Lung microvascular endothelial cell (primary cell): ENCODE measurements around the gene RGL1. TPM values are rescaled to one million over a fixed set of nuclear protein-coding genes. Genes with fewer than 3 reads are reported as not detected.
"Not testable (repeated sequence)": the region's sequence is repeated elsewhere in the genome, so short reads cannot be mapped to it uniquely, and the experiment has no call there.

Experiments
- DNase-seq, 2 donors: peaks; one replicate each; pipeline versions ENCODE4 v3.0.0 to v3.0.0-alpha.2; 2010; ENCODE audit warnings: low read depth in 2 of 2
- total RNA-seq: library from RNA; depleted of rRNA; stranded (reverse); fragments of >200 nt; gene quantifications from 2 replicates; pipeline ENCODE4 v1.2.1, GENCODE V29; 2014

The RGL1 gene
- total RNA-seq, 1 donor from 2014 or later = 19.8 TPM

DNA sequence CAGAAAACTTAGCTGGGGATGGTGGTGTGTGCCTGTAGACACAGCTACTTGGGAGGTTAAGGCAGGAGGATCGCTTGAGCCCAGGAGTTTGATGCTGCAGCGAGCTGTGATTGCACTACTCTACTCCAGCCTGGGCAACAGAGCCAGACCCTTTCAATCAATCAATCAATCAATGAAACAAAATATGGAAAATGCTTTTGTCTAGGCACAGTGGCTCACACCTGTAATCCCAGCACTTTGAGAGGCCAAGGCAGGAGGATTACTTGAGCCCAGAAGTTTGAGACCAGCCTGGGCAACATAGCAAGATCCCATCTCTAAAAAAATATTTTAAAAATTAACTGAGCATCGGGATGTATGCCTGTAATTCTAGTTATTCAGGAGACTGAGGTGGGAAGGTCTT is 19.0 kb upstream of the RGL1 start:
- not testable (repeated sequence) for DNase-seq

DNA sequence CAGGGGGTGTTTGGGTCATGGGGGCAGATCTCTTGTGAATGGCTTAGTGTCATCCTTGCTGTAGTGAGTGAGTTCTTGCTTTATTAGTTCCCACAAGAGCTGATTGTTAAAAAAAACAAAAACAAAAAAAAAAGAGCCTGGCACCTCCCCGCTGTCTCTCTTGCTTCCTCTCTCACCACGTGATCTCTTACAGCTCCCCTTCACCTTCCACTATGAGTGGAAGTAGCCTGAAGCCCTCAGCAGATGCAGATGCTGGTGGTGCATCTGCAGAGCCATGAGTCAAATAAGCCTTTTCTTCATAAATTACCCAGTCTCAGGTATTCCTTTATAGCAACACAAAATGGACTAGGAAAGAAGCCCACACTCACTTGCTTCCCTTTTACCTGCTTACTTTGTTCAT is 17.2 kb upstream of the RGL1 start:
- DNase-seq = no peak

DNA sequence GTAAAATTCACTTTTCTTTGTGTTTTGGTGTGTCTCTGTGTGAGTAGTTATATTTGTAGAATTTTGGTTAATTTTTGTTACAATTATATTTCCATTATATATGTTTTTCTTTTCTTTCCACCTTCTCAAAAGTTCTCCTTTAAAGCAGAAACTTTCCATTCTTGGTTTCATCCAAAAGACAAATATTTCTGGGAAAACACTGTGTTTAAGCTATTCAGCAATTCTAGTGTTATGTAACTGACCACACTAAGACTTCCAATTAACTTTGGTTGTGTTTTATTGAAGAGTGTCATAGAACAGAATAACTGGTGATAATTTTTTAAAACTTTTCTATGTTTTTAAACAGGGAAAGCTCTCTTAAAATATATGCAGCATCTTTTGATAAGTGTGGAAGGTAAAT is 13.6 kb upstream of the RGL1 start:
- no peak for DNase-seq

DNA sequence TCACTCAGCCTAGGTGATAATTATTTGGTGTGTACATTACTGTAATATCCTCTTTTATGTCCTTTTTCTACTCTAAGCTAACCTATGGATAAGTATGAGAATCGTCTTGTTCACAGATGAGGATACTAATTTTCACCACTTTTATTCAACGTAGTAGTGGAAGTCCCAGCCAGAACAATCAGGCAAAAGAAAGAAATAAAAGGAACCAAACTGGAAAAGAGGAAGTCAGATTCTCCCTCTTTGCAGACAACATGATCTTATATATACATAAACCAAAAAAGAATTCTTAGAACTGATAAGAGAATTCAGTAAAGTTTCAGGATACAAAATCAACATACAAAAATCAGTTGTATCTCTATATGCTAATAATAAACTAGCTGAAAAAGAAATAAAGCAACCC is 12.6 kb upstream of the RGL1 start:
- no peak for DNase-seq

DNA sequence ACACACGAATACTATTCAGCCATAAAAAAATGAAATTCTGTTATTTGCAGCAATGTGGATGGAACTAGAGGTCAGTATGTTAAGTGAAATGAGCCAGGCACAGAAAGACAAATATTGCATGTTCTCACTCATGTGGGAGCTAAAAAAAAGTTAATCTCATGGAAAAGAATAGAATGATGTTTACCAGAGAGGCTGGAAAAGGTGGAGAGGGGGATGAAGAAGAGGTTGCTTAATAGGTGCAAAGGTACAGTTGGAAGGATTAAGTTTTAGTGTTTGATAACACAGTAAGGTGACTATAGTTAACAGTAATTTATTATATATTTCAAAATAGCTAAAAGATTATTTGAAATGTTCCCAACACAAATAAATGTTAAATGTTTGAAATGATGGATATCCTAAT is 10.8 kb upstream of the RGL1 start:
- no peak for DNase-seq

DNA sequence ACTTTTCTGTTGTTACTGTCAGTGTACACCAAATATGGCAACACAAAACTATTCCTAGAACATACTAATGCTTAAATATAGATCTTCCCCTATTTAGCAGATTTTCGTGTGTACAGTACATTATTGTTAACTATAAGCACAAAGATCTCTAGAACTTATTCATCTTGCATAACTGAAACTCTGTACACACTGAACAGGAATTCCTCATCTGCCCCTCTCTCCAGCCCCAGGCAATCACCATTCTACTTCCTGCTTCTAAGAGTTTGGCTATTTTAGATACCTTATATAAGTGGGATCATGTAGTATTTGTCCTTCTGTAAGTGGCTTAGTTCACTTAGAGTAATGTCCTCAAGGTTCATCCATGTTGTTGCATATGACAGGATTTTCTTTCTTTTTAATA is 4.5 kb upstream of the RGL1 start:
- no peak for DNase-seq

DNA sequence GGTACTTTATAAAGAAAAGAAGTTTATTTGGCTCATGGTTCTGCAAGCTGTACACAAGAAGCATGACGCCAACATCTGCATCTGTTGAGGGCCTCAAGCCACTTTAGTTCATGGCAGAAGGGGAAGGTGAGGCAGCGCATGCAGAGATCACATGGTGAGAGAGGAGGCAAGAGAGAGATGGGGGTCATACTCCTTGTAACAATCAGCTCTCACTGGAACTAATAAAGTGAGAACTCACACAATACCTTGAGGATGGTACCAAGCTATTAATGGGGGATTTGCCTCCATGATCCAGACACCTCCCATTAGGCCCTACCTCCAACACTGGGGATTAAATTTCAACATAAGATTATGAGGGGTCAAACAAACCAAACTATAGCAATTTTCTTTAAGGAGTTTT is 3.3 kb upstream of the RGL1 start:
- DNase-seq = no peak

DNA sequence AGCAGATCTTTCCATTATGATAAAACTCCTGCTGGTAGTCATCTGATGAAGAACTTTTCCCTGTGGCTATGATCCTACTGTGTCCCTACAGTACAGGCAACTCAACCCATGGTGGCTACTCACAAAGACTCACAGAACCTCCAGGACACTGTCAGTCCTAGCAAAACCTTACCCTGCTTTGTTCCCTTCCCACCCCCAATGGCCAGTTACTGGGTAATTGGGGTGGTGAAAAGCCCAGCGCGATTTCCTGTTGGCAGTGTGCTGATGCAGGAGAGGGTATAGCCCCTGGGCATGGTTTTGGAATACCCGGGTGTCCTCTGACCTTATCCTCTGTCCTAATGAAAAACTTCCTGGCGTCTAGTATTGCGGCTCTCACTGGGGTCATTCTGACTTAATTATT is 533 bp upstream of the RGL1 start:
- peak in 1 of 2 donors; percentile 45 for DNase-seq

DNA sequence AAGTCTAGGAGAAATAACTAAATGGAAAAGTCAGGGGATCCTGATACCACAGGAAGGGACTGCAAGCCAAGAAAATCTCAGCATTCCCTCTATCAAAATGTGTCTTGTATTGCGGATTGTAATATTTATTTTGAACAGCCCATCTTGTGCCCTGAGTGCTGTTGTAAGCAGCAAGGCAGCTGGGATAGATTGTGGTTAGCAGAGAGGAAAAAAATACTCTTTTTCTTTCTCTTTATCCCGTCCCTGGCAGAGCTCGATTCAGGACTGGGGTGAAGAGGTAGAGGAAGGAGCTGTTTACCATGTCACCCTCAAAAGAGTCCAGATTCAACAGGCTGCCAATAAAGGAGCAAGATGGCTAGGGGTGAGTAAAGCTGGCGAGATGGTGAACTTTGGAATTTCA is 1.2 kb downstream of the RGL1 start:
- peak; percentile 17 to 20 for DNase-seq

DNA sequence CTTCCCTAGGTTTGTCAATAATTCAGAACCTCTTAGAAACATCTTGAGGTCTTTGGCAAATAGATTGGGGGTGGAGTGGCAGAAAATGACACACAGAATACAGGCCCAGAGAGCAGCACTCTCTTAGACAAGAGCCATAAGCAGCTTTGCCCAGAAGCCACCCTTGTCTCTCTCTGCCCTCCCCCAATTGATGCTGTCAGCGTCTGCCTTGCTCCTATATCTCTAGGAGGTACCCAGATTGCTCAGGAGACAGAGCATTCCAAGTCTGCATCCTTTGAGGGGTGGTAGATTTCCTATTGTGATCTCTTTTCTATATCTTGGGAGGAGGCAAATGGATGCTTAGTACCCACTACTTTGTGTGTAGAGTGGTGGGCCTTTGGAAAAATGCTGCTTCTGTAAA is 1.8 kb downstream of the RGL1 start:
- no peak for DNase-seq

DNA sequence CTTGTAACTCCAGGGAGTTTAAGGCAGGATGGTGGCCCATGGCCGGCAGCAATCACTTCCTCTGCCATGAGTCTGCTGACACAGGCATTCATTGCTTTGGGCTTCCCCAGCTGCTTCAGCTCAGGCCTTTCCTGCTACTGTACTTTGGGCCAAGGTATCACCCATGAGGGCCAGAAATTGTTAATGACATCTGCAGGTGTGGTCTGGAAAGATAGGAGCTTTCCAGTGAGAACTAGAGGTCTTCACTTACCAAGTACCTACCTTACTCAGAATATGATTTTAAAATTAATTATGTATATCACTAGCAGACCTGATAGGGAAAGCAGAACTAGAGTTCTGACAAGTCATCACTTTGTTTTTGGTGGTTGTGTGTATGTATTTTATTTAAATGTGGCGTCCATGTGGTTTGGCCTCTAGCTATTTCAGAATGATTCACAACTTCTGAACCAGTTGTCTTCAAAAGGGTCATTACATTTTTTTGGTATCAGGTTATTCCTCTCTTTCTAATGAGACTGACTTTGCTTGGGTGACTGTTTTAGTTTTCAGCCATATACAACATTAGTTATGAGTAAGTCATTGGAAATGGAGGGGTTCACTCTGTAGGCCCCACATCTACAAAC is 2.7 kb downstream of the RGL1 start:
- DNase-seq = peak in 1 of 2 donors; percentile 56

DNA sequence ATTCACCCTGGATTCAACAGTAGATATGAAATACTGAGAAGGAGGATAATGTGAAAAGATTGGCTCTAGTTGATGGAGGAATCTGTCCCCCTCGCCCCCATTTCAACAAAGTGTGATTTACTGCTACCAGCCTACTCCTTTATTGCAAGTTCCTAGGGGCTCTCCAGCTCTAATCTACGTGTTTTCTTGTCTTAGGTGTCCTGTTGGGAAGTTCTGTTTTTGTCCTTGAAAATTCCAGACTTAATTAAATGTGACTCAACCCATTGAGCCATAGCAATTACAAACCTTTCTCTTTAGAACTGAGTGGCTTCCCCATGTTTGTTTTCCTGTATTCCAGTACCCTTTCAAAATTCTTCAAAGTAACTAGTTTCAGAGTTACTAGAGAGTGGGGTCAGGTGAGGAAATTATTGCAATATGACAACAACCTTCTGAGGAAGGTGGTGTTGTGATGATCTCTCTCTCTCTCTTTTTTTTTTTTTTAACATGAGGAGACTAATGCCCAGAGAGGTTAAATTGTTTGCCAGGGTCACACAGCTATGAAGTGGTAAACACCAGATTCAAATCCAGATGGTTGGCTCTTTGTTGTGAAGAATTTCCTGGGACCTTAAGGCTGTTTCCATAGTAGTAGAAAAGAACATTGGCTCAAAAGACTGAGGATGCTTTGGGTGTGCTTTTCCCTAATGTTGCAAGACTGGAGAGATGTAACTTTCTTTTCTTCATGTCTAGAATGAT is 3.5 kb downstream of the RGL1 start:
- no peak for DNase-seq

DNA sequence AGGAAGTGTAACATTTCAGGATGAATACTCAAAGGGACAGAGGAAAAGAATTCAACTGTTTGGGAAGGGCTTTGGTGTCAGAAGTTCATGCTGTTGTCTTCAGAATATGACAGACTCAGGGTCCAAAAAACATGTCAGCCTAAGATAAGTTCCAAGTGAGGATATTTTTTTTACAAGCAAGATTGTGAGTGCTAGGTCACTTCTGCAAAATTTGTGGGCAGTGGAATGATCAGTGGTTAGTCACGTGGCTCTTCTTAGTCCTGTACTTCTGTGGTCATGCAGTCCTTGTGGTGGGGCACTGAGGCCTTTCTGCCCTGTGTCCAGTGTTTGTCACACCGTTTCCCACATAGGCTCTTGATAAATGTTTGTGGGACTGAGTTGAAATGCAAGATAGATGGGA is 5.2 kb downstream of the RGL1 start:
- DNase-seq = no peak

DNA sequence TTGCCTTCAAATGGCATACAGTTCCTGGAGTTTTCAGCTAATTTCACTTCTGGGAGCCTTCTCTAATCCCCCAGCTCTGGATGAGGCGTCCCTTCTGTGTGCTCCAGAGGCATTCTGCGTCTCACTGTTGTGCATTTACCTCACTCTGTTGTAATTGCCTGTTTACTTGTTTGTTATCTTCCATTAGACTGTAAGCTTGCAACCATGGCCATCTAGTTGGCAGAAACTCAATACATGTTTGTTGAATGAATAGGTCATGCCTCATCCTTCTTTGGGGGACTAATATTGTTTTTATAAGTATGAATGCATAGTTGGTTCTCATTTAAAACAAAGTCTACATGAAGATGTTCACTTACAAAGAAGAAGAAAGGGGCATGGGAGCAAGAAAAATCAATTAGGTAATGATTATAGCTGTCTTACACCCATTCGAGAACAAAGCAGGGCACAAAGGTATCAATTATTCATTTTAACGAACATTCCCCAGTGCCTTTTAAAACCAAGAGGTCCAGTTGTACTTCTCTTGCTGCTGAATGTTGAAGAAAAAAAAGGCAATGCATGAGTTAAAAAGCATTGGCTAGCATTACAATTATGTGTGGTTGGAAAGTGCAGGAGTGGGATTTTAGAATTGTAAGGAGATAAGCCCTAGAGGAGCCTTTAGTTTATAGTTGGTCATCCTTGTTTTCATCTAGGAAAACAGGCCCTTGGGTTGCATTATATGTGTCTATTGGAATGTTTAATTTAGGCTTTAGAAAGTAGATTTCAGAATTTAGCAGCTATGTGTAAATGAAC is 6.0 kb downstream of the RGL1 start:
- DNase-seq = no peak

DNA sequence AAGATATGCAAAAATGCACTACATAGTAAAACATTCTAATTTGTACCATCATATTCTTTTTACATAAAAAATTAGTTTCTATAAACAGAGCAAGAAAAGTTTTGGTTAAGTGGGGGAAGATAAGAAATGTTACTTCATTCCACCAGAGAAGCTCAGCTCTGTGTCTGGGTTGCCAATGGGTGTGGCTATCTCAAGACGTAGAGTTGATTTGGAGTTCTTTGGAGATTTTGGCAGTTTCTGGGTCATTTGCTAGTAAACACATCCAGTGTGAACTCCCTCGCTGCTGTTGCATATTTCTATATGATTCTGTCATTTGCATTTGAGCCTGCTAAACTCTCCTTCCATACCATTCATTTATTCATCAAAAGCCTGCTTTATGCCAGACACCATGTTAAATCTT is 7.2 kb downstream of the RGL1 start:
- no peak for DNase-seq

DNA sequence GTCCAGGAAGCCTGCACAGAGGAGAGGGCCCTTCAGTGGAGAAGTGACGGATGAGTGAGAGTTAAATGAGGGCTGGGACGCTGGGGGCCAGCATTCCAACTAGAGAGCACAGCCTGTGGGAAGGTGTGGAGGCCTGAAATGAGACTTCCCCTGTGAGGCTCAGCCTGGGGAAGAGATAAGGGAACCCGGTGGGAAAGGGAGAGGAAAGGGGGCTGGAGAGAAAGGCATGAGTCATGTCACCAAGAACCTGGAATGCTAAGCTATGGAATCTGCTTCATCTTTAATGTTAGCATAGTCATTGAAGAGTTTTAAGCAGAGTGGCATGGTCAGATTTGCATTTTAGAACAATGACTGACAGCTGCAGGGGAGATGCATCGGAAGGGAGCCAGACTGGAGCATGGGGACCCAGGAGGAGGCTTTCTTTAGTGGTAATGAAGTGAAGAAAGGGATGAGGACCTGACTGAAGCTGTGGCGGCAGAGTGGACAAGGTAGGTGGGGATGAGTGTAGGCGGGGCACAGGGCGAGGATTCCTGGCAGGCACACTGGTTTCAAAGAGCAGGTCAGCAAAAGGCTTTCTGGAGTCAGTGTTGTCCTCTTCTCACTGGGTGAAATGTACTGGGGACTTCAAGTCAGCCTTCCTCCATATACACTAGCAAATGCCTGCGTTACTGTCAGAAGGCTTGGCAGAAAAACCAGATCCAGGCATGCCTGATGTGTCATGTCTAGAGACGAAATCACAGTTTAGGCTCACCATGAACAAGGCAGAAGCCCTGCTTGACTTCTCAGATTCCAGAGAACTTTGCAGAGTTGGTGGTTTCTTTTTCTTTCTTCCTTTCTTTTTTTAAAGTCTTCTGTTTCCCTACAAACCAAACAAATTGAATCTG is 8.0 kb downstream of the RGL1 start:
- no peak for DNase-seq

DNA sequence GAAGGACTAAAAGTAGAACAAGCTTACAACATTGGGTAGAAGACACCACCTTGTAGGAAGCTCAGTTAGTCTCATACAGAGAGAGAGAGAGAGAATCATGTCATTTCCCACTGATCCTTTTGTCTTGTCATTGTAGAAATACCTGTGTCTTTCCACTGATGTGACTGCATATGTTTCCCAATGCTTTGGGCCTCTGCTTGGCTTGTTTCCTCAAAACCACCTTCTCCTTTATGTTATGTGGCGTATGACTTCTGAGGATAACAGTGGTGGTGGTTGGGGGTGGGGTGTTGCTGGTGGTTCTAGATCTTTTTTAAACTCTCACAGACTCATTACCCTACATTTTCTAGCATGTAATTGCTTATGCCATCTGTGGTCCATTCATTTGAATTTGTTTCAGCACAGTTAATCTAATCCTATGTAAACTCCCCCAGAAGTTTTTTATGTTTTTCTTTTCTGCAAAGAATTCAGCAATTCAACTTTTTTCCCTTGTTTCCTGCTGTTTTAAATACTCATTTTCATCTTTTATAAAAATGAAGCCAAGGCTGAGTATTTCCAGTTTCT is 9.3 kb downstream of the RGL1 start:
- DNase-seq = no peak

DNA sequence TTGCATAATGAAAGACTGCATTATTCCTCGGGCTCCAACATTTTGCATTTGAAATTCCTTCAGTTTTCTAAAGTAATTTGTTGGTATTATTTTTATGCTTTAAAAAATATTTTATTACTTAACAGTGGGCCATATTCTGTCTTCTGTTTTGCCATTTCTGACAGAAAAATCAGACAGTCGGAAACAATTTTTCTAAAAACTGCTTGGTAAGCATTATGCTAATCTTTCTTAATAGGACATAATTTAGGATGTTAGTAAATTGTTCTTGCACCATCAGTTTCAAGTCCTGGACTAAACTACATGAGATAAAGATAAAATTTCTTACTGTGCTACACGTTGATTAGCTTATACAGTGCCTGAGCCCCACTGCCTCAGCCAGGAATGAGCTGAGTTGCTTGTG is 11.2 kb downstream of the RGL1 start:
- DNase-seq = no peak

DNA sequence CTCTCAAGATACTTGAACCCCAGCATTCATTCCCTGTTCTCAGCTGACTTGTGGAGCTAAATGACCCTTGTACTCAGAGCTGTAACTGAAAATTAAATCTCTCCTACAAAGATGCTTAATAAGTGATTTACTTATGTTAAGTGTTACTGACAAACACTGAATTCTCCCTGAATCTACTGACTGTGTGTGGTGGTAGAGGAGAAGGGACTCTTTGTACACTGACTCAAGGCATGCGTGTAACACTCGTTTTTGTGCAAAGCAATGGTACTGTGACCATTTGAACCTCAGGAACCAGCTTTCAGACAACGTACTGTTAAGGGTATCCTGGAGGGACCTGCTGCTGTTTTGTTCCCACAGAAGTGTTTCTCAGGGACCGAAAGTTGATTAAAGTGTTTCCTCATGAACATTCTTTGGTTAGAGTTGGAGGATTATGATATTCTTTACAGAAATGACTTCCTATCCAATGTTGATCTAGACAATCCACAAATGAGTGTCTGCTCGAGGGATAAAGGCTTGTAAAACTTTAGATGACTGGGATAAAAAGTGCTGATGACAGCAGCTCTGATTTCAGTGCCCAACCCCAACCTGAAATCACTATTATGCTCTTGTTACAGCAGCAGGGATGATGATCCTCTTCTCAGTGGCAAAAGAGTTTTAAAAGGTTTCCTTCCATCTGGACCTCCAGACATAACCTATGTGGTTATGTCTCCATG is 12.8 kb downstream of the RGL1 start:
- peak in 1 of 2 donors; percentile 17 for DNase-seq

DNA sequence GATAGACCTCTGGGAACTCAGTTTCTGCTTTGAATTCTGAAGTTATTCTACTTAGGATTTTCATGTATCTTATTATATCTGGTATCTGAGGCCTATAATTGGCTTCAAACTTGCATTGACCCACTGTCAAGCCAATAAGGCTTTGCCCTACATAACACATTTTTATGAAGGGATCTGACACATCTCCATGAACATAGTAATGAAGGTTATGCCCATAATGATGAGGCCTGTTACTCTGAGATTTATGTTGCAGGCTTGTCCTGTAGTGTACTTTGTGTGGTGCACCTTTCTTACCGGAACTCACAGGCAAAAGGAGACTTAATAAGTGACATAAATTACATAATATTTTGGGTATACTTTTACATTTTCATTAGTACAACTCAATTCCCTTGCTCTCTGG is 14.1 kb downstream of the RGL1 start:
- DNase-seq = no peak
